Activated B cell treated with CpG ODN at 0.5 μM for 24 hours (primary cell): Measurements from ENCODE around the gene BEST1. TPM values are rescaled to one million over a fixed set of nuclear protein-coding genes. Genes with fewer than 3 reads are reported as not detected.

ENCODE experiments used
- ATAC-seq: fragments of 200-7000 bp; cut with Tn5 transposase; one replicate; pipeline ENCODE4 v1.10.0; 2021; ENCODE audit warnings: low read depth, mild to moderate bottlenecking, moderate library complexity
- CTCF ChIA-PET: fragments of 350-600 bp; sonication (Branson Sonifier 250); formaldehyde crosslinking; loops from one replicate; lab custom pipeline; 2021; ENCODE audit warnings: antibody characterized with exemption; lab: Charles Lee
- POLR2A ChIA-PET: fragments of 350-600 bp; sonication (Branson Sonifier 250); formaldehyde crosslinking; loops from one replicate; lab custom pipeline; 2021; ENCODE audit warnings: antibody characterized with exemption; lab: Charles Lee
- DNase-seq: peaks from one replicate; pipeline ENCODE4 v3.0.0; 2022
- H3K27ac Mint-ChIP-seq: one replicate; pipeline ENCODE4 v1.8.0; 2020; ENCODE audit warnings: mixed read lengths
- H3K27me3 Mint-ChIP-seq: one replicate; pipeline ENCODE4 v1.8.0; 2021; ENCODE audit warnings: mixed read lengths
- H3K36me3 Mint-ChIP-seq: one replicate; pipeline ENCODE4 v1.8.0; 2021; ENCODE audit warnings: low read depth, mixed read lengths
- H3K4me1 Mint-ChIP-seq: one replicate; pipeline ENCODE4 v1.8.0; 2021; ENCODE audit warnings: mixed read lengths
- H3K4me3 Mint-ChIP-seq: one replicate; pipeline ENCODE4 v1.8.0; 2020; ENCODE audit warnings: mild to moderate bottlenecking, mixed read lengths
- H3K9me3 Mint-ChIP-seq: one replicate; pipeline ENCODE4 v1.8.0; 2020; ENCODE audit warnings: mixed read lengths
- CTCF ChIP-seq: fragments of 200-600 bp; IDR thresholded peaks from one replicate; pipeline ENCODE4 v1.8.0; 2022; ENCODE audit warnings: antibody characterized with exemption, mild to moderate bottlenecking
- intact Hi-C: fragments of 100-400 bp; cut with micrococcal nuclease; formaldehyde crosslinking; loops from one replicate; pipeline ENCODE4 v1.15.1; 2024
- total RNA-seq: library from RNA; stranded (reverse); gene quantifications from 2 replicates; pipeline ENCODE4 v1.2.3, GENCODE V29; 2022

BEST1 gene
- total RNA-seq, 1 donor from 2014 or later = 0.16 TPM

- Mint-ChIP-seq H3K9me3 (peaks cover 3% of the 10 kb centered on the region), H3K27me3 (peaks cover 9% of the 10 kb centered on the region), H3K4me1 (no peaks in the 10 kb centered on the region), H3K4me3 (no peak overlapping the region), H3K27ac (no peak overlapping the region), H3K36me3 (no peaks in the 10 kb centered on the region)
- ChIA-PET CTCF (interaction anchor here (0.9 to 2.5 kb wide), 2 partner anchors 20 to 153 kb away, joined by 3 to 7 read pairs; no protein-coding TSS in a partner anchor), POLR2A (interaction anchor here (0.6 kb wide), 1 partner anchor 21 kb away, joined by 3 read pairs; no protein-coding TSS in a partner anchor)
- intact Hi-C loops = no loop called here
- DNase-seq = no peak
- ATAC-seq = no peak
- no peak for TF ChIP-seq CTCF
These were observed 21.5 kb upstream of the BEST1 start for GRCh38 chr11:61928606-61929005.

GRCh38 chr11:61930933-61931332, 19.2 kb upstream of the BEST1 start:
- Mint-ChIP-seq H3K4me3 (no peak overlapping the region), H3K9me3 (peaks cover 4% of the 10 kb centered on the region), H3K4me1 (no peaks in the 10 kb centered on the region), H3K27ac (no peak overlapping the region), H3K27me3 (peaks cover 13% of the 10 kb centered on the region), H3K36me3 (no peaks in the 10 kb centered on the region)
- intact Hi-C loops = no loop called here
- no peak for TF ChIP-seq CTCF
- POLR2A ChIA-PET = no interaction called here
- DNase-seq = no peak
- CTCF ChIA-PET = no interaction called here
- no peak for ATAC-seq

GRCh38 chr11:61935861-61936260, 14.3 kb upstream of the BEST1 start:
- intact Hi-C loops = no loop called here
- CTCF ChIA-PET = no interaction called here
- H3K27me3 Mint-ChIP-seq = peaks cover 16% of the 10 kb centered on the region
- no peak overlapping the region for H3K4me3 Mint-ChIP-seq
- H3K27ac Mint-ChIP-seq = no peak overlapping the region
- H3K9me3 Mint-ChIP-seq = peaks cover 9% of the 10 kb centered on the region
- DNase-seq = no peak
- no peak for ATAC-seq
- TF ChIP-seq CTCF = no peak
- H3K4me1 Mint-ChIP-seq = no peaks in the 10 kb centered on the region
- POLR2A ChIA-PET = interaction anchor here (0.7 kb wide), 1 partner anchor 220 kb away, joined by 3 read pairs; no protein-coding TSS in a partner anchor
- peaks cover 2% of the 10 kb centered on the region for H3K36me3 Mint-ChIP-seq

- ChIA-PET POLR2A (interaction anchor here (0.6 kb wide), 1 partner anchor 64 kb away, joined by 3 read pairs; no protein-coding TSS in a partner anchor), CTCF (no interaction called here)
- no peak for TF ChIP-seq CTCF
- Mint-ChIP-seq H3K9me3 (peaks cover 6% of the 10 kb centered on the region), H3K36me3 (peaks cover 2% of the 10 kb centered on the region), H3K27me3 (peaks cover 4% of the 10 kb centered on the region), H3K27ac (no peak overlapping the region), H3K4me3 (no peak overlapping the region), H3K4me1 (no peaks in the 10 kb centered on the region)
- ATAC-seq (no peak), DNase-seq (no peak)
- intact Hi-C loops = no loop called here
These were observed 9.7 kb upstream of the BEST1 start for GRCh38 chr11:61940466-61940865.

- ATAC-seq (no peak), DNase-seq (no peak)
- intact Hi-C loops = loop anchor here (5.0 kb wide), 1 partner anchor 128 kb away; the partner anchor contains the start of gene FADS1
- no peak overlapping the region for H3K4me3 Mint-ChIP-seq
- H3K4me1 Mint-ChIP-seq = peaks cover 11% of the 10 kb centered on the region
- H3K9me3 Mint-ChIP-seq = no peaks in the 10 kb centered on the region
- no peaks in the 10 kb centered on the region for H3K27me3 Mint-ChIP-seq
- no peak overlapping the region for H3K27ac Mint-ChIP-seq
- POLR2A ChIA-PET = no interaction called here
- no peak for TF ChIP-seq CTCF
- H3K36me3 Mint-ChIP-seq = no peaks in the 10 kb centered on the region
- CTCF ChIA-PET = interaction anchor here (4.9 to 6.3 kb wide), 4 partner anchors 46 to 148 kb away, joined by 78 to 118 read pairs (median 82); no protein-coding TSS in a partner anchor
These were observed 5.0 kb upstream of the BEST1 start for GRCh38 chr11:61945191-61945590.
